Right lobe of liver (tissue), 4 donors: ENCODE measurements around the gene PIK3R2.

ENCODE experiments used
- CTCF ChIP-seq, 4 donors: fragments of 200-600 bp in 3 of 4; fragments of 450-650 bp in 1 of 4; IDR thresholded peaks; one replicate each; pipeline versions ENCODE4 v1.5.1 to v1.8.0; 2016 to 2022; ENCODE audit warnings: antibody characterized with exemption in 4 of 4, mild to moderate bottlenecking in 2 of 4
- POLR2A ChIP-seq: fragments of 450-650 bp; IDR thresholded peaks from one replicate; pipeline ENCODE4 v1.6.1; 2017; ENCODE audit warnings: antibody characterized with exemption, mild to moderate bottlenecking
- donor health status: DM: no; HTN: no; CAD: no.
- donor health status: DM: no; HTN: no; CAD: no.
- donor health status: DM: no; HTN: yes; CAD: no.

DNA sequence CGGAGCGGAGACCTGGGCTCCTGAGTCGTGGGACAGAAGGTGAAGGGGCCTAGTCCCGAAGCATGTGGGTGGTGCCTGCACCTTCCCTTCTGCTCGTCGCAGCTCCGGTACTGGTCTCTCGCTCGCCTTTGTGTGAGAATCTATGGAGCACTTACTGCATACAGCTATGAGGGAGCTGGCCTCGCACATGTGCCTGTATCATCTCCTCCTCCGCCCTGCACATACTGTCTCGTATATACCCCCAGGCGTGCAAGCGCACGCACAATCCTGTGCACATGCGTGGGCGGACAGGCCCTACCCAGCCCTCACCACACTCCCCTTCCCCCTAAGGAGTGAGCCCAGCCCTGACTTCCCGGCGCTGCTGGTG, 8.7 kb downstream of the PIK3R2 start:
- TF ChIP-seq CTCF (IDR thresholded peaks at IDR 0.05) (peak in 1 of 4 donors; percentile 38), POLR2A (no peak)
